Raji (cell line): ENCODE results near the gene IGDCC3.

Source experiments
- POLR2A ChIP-seq: IDR thresholded peaks from 2 replicates; pipeline ENCODE4 v1.6.1; 2011; ENCODE audit warnings: low read depth, low read length, control low read depth; ENCODE audit not compliant: insufficient read depth

The IGDCC3 gene

DNA sequence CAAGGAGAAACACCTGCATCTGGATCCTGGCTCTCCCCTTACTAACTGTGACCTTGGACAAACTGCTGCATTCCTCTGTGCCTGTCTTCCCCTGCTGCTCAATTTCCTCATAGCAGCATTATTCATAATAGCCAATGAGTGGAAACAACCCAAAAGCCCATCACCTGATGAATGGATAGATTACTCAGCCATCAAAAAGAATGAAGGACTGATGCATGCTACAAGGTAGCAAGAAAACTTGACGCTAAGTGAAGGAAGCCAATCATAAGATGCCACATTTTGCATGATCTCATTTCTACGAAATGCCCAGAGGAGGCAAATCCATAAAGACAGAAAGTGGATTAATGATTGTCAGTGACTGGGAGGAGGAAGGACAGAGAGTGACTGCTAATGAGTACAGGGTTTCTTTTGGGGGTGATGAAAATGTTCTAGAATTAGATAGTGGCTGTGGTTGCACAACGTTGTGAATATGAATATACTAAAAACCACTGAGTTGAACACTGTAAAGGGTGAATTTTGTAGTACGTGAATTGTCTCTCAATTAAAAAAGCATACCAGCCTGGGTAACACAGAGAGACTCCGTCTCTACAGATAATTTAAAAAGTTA, 33.8 kb upstream of the IGDCC3 start:
- TF ChIP-seq POLR2A, result no peak

GRCh38 chr15:65410972-65411371, 33.2 kb upstream of the IGDCC3 start:
- TF ChIP-seq POLR2A, result no peak

- no peak for TF ChIP-seq POLR2A
Observed at GRCh38 chr15:65410036-65410435, 32.2 kb upstream of the IGDCC3 start.

DNA sequence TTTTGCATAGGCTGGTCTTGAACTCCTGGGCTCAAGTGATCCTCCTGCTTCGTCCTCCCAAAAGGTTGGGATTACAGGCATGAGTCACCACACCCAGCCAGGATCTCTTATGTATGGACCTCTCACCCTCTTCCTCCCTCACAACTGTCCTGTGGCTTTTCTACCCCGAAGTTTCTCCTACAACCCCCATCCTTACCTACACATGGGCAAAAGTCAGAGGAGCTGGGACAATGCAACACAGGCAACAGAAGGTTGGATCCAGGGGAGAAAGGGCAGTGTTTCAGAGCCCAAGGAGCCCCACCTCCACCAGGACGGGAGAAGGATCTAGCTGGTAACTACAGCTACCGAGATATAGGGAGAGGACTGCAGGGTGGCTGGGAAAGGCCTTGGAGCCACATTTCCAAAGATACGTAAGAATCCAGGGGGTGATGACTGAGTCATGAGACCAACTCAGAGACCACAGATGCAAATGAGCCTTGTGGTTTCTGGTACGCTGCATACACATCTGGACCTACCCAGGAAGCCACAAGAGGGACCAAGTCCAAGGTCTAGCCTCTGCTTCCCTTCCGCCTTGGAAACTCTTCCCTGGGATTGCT, 31.3 kb upstream of the IGDCC3 start:
- no peak for TF ChIP-seq POLR2A

DNA sequence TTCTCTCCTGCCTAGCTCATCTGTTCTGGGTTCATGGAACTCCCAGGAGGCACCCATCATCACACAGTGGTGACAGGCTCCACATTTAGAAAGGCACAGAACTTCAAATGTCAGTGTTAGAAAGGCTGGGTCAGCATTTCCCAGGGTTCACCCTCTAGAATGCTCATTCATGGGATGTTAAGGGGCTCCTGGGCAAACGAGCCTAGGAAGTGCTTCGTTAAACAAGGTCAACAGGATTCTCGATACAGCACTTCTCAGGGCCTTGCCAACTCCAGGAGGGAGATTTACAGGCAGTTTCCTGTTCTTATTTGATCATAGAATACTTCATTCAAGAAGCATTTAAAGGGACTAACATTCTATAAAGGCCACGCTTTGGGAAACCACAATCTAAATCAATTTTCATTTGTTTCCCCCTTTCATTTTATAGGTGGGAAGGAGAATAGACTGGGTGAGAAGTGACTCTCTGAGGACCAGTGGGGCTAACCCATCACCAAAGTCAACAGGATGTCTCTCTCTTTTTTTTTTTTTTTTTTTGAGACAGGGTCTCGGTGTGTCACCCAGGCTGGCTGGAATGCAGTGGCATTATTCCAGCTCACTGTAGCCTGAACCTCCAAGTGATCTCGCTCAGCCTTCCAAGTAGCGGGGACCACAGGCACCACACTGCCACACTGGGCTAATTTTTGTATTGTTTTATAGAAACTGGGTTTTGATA, 30.7 kb upstream of the IGDCC3 start:
- no peak for TF ChIP-seq POLR2A

DNA sequence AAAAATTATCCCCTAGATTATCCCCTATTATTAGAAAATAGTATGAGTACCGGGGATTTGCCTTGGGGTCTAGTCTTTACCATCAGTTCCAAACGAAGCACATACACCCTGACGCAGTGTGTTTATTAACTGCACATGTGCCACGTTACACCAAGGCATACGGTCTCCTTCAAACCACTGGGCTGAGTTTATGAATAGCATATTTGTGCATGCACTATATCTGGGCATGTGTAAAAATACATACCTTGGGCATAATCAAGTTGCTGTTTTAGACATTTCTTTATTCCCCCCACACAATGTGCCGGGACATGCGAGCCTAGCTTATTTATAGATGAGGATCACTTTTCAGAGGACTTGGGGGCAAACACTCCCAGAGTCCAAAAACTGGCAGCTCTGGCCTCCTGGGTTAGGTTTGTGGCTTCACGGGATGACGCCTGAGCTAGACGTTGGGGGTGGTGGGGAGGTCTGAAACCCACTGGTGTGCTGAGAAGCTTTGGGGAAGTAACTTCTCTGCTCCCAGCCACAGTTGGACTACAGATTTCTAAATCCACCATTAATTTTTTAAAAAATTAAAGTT, 28.7 kb upstream of the IGDCC3 start:
- TF ChIP-seq POLR2A, result no peak

GRCh38 chr15:65405791-65406423, 28.1 kb upstream of the IGDCC3 start:
- no peak for TF ChIP-seq POLR2A

GRCh38 chr15:65404186-65404872, 26.5 kb upstream of the IGDCC3 start:
- no peak for TF ChIP-seq POLR2A

DNA sequence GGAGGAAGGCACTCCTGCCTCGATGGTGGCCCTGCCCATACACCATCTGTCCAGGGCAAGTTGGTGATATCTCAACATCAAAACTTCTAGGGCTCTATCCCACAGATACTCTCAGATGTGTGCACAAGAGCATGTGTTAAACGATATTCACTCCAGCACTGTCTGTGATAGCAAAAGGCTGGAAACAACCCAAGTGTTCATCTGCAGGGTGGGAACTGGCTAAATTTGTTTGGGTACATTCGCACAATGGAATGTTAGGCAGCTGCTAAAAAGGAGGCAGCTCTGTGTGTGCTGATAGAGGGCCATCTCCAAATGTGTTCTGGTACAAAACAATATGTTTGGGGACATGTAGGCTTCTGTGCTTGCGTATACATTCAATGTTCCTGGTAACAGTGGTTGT, 25.2 kb upstream of the IGDCC3 start:
- no peak for TF ChIP-seq POLR2A

DNA sequence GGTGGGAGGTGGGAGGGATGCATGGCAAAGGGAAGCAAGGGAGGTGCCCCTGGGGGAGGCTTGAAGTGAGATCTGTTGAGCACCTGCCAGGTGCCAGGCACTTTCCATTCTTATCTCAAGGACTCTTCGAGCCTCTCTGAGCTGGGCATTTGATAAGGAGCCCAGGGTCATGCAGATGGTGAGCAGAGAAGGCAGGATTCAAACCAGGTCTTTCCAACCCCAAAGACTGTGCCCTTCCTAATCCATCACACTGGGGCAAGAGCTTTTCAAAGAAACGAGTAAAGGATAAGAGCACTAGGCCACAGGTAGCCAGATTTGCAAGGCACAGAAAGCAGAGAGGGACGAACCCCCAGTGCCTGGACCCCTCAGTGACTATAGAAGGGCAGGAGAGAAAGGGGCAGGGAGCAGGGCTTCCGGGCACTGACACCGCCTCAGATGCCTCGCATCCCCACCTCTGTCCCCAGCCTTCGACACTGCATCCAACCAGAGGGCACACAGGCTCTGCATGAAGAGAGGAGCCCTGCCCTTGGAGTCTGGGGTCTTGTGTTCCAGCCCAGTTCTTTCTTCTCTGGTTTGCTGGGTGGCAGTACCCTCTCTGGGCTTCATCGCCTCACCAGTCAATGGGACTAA, 23.9 kb upstream of the IGDCC3 start:
- TF ChIP-seq POLR2A, result no peak

- no peak for TF ChIP-seq POLR2A
Observed at GRCh38 chr15:65400760-65401610, 23.2 kb upstream of the IGDCC3 start.

DNA sequence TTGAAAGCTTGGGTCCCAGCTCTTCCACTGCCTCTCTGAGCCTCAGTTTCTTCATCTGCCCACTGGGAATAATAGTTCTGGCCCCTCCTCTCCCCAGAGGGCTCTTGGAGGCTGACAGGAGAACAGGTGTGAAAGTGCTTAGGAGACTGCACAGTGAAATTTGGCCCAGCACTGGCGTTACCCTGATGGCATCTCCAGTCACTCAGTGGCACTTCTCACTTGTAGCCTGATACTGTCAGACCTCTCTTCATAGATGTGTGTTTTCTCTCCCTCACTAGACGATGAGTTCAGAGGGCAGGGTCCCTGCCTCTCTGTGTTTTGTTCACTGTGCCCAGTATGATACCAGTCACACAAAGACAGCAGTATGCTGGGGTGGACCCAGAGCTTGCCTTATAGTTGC, 22.2 kb upstream of the IGDCC3 start:
- no peak for TF ChIP-seq POLR2A

DNA sequence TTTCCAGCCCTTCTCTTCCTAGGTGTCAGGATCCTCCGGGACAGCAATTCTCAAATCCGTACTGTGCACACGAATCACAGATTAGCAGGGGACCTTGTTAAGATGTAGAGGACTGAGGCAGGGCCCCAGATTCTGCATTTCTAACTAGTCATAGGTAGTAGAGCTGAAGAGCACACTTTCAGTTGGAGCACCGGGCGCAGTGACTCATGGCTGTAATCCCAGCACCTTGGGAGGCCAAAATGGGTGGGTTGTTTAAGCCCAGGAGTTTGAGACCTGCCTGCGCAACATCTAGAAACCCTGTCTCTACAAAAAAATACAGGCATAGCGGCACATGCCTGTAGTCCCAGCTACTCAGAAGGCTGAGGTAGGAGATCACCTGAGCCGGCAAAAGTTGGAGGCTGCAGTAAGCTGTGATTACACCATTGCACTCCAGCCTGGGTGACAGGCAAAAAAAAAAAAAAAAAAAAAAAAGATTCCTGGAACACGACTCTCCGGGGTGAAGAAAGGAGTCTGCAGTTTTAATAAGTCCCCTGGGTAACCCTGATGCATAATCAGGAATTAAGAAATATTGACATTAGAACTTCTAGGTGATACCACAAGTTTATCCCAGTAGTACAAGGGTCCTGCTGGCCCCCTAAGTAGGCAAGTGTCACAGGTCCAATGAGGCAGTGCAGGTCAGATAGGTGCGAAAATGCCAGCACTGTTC, 21.4 kb upstream of the IGDCC3 start:
- TF ChIP-seq POLR2A, result no peak
